GM18526 (cell line): Measurements from ENCODE around the gene BACH2.

Experiments
- POLR2A ChIP-seq: IDR thresholded peaks from 3 replicates; pipeline ENCODE4 v1.6.1; 2011; ENCODE audit not compliant: insufficient read length; ENCODE audit errors: extremely low read depth

BACH2 gene

GRCh38 chr6:90083891-90084290 lies 212.8 kb downstream of the BACH2 start:
- no peak for TF ChIP-seq POLR2A

GRCh38 chr6:90082847-90083246 lies 213.8 kb downstream of the BACH2 start:
- no peak for TF ChIP-seq POLR2A

- TF ChIP-seq POLR2A = no peak
These were observed 215.7 kb downstream of the BACH2 start for GRCh38 chr6:90080876-90081481.

DNA sequence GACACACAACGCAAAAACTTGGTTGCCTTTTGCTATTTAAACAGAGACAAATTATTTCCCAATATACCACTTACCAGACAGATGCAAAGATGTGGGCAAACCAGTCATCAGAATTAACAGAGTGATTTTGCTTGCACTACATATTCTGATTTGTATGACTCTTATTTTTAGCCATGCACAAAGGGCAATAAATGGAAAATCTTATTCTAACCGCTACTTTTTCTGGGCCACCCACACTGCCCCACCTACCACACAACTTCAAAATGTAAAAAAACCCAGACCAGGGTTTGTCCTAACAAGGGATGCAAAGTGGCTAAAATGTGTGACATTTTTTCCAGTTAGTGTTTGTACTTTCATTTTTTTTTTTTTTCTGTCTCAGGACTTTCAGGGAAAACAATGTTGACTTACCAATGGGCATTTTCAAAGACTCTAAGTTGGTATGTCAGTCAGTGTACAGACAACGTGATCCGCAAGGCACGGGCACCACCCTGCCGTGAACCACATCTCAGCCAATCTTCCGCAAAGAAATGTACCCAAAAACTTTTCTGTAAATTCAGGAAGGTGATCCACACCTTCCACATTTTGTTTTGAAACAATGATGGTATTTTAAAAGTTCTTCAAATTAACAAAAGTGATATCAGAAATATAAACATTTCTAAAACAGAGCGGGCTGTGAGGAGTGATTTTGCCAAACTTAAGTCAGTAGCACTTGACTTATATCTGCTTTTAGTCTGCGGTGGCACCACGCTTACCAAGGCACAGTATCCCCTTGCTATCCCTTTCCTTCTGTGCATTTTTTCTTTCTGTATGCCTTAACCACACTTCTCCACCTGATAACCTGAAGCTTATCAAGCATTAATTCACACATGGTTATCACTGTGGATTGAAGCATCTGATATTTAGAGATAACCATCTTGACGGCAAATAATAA lies 216.8 kb downstream of the BACH2 start:
- no peak for TF ChIP-seq POLR2A

DNA sequence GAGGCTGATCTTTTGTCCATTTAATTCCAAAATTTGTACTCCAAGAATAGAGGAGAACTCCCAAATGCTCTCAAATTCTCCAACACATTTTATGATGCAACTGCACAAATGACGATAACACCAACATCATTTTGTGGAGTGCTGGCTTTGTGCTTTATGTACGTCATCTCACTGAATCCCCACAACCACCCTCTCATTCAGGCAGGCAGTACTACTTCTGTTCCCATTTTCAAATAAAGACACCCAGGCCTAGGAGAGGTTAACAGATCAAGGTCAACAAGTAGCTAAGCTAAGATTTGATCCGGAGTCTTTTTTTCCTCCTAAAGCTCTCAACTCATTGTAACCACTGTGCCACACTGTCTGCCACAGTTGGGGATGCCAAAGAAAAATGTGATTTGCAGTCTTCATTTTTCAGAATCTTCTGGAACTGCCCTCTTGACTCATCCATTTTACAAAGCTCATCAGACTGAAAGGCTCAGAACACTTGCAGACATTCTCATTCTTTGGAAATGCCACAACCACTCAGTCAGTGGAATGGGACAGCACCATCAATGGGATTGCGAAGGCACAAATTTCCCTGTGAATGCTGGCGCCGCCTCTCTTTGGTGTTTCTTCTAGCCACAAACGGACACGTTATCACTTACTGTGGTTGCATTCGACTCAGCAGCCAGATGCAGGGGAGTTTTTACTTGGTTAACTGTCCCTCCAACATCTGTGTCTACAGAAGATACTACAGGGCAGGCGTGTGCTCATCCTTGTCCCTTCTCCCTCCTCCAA lies 217.9 kb downstream of the BACH2 start:
- no peak for TF ChIP-seq POLR2A

GRCh38 chr6:90076511-90077415 lies 219.9 kb downstream of the BACH2 start:
- no peak for TF ChIP-seq POLR2A

- TF ChIP-seq POLR2A = no peak
These were observed 222.3 kb downstream of the BACH2 start for GRCh38 chr6:90074161-90074850.

GRCh38 chr6:90072935-90073464 lies 223.6 kb downstream of the BACH2 start:
- TF ChIP-seq POLR2A = no peak

DNA sequence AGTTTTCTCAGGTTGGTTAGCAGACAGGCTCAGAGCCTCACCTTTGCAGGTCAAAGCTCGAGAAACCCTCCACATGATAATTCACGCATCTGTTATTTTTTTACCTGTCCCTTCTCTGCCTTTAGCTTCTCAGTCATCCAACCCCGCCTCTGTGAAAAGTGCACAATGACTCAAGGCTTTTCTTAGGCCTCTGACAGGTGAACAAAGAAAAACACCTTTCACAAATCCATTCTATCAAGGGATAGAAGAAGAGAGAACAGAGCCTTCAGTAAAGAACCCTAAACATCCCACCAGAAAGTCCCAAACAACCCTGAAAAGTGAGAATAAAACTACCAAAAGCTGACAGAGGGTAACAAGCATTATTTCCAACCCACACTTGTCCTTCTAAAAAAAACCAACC lies 224.1 kb downstream of the BACH2 start:
- TF ChIP-seq POLR2A = no peak

DNA sequence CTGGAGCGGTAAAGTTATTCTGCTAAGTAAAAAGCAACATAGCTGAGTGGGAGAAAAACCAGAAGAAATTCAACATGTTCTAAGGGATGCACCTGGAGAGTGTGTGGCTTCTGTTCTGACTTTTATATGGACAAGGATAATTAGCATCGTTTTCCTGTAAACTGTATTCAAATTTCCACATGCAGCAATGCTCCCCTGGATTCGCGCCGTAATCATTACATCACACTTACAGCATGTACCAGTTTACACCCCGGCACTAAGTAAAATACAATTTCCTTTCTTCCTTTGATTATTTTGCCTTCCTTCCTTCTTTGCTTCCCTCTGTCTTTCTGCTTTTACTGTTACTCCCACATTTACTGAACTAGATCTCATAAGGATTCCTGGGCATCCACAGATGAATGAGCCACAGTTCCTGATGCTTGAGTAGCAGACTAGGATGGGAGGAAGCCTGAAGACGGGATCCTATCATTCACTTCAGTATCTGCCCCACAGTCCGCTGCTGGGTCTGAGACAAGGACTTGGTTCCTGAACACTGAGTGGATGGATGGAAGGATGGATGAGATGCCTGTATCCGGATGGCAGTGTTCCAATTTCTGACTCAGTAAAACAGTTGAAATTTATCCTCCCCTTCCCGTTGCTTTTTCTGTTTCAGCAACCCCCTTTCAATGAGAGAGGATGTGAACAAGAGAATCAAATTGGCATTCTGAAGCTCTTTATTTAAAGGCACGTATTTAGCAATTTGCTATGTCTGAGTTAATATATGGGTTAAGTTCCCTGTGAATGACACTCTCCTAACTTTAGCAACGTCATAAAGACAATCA lies 227.7 kb downstream of the BACH2 start:
- TF ChIP-seq POLR2A = no peak

DNA sequence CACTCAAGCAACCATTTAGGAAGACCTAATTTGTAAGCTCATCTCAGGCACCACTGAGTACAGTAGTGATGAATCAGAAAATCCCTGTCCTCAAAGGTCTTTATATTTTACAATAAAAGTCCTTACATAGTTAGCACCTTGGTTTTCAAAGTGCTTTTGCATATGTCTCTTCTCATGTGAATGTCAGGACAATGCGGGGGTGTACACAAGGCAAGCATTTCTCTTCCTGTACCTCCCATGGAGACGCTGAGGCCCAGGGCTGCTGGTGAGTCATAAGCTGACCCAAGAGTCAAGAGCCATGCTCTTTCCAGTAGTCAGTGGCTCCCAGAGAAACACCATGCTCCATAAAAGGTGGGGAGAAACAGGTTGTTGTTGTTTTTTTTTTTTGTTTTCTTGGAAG lies 228.4 kb downstream of the BACH2 start:
- TF ChIP-seq POLR2A = no peak

DNA sequence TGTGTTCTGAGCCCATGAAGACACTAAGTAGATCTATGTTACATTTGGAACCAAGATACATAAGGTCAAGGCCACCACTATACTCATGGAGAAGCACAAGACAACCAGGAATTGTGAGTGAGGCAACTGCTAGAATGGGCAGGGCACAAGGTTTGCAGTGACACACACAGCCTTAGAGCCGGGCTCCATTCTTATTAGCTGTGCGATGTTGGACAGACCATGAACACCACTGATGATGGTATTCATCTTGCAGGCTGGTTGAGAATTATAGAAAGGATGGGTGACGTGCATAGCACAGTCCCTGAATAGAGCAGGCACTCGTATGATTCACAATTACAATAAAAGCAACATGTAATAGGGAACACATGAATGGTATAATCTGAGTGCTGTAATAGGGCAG lies 229.9 kb downstream of the BACH2 start:
- TF ChIP-seq POLR2A = no peak

DNA sequence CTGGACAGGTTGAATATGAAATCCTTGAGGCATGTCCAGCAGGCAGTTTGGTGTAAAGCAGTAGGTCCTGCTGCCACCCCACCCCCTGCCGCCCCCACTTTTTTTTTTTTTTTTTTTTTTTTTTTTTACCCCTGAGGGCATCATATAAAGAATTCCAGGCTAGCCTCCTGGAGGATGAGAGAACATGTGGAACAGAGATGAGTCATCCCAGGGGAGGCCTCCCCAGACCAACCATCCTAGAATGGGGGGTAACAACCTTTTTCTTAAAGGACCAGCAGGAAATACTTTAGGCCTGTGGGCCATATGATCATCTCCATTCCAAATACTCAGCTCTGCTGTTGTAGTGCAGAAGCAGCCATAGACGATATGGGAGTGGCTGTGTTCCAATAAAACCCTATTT lies 231.5 kb downstream of the BACH2 start:
- no peak for TF ChIP-seq POLR2A
